Dedifferentiated amniotic fluid mesenchymal stem cell (primary cell): ENCODE measurements around the gene PIEZO1.

Experiments used
- DNase-seq: peaks from one replicate; pipeline ENCODE4 v3.0.0-alpha.2; 2016; ENCODE audit errors: extremely low spot score

Gene PIEZO1

DNA sequence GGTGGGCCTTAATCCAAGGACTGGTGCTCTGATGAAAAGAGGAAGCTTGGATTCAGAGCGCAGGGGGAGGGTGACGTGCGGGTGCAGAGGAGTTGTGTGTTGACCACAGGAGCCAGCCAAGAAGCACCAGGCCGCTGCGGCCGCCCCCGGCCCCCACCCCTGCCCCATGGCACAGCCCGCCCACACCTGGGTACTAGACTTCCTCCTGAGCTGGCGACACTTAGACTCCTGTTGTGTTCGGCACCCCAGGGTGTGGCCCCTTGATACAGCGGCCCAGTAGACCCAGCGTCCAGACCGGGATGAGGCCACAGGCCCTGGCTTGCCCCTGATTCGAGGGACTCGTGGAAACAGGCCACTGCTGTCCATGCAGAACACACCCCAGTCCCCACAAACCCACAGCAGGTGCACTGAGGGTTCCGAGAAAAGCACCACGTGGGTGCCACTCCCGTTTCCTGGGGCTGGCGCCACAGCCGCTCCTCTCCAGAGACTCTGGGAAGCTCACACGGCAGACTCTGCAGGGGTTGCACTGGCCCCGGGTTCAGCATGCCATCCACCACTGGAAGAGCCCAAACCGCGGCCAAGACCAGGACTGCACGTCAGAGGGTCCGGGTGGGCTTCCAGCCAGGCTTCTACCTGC, 93.0 kb downstream of the PIEZO1 start:
- DNase-seq = no peak

DNA sequence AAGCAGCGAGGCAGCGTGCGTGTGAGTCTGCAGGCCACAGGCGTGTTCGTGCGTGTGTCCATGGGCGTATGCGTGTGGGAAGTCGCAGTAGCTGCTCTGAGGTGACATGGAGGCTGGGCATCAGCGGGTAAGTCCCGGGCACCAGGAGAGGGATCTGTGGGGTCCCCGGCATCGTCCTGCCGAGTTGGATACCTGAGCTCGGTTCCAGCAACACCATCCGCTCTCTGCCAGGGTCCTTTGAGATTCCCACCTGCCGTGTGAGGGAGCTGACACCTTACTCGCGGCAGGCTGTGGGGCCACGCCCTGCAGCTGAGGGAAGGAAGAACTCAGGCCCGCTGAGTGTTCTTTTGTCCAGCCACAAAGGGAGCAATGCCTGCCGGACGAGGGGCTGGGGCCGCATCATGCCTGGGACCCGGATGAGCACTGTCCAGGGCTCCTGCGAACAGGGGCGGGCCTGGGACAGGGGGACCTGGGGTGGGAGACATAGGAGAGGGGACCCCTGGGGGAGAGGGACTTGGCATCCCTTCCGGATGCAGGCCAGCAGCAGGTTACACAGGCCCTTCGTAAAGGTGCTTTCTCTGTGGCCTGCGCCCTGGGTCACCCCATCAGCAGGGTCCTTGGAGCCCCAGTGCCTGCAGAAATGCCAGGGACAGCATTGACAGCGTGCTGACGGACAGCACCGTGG, 93.7 kb downstream of the PIEZO1 start:
- no peak for DNase-seq

DNA sequence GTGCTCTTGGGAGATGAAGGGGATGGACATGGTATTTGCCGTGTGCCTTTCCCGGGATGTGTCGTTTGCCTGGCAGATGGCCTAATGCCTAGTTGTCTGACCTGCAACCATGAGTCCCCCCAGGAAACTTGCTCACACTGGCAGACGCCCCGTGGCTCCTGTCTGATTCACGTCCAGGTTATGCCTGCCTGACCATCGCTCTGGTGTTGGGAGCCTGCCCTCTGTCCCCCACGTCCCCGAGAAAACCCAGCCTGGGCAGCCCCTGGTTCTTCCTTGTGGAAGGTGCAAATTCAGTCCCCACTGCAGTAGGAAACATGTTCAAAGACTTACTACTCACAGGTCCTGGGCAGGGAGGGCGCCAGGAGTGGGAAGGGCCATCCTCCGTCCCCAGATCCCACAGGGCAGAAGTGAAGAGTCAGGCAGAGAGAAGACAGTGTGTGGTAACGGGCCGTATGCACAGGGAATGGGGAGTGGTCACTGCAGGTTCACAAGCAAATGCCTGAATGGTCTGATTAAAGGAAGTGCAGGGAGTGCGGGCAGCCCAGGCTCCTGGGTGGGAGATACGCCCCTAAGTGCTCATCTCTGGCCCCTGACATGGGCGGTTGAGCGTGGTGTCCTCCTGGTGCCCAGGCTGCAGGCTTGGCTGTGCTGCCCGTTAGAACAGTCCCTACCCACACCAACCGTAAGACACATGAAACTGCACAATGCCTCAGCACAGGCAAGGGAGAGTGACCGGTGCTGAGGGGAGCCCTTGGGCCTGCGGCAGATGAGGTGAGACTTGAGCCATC, 94.5 kb downstream of the PIEZO1 start:
- DNase-seq = no peak

DNA sequence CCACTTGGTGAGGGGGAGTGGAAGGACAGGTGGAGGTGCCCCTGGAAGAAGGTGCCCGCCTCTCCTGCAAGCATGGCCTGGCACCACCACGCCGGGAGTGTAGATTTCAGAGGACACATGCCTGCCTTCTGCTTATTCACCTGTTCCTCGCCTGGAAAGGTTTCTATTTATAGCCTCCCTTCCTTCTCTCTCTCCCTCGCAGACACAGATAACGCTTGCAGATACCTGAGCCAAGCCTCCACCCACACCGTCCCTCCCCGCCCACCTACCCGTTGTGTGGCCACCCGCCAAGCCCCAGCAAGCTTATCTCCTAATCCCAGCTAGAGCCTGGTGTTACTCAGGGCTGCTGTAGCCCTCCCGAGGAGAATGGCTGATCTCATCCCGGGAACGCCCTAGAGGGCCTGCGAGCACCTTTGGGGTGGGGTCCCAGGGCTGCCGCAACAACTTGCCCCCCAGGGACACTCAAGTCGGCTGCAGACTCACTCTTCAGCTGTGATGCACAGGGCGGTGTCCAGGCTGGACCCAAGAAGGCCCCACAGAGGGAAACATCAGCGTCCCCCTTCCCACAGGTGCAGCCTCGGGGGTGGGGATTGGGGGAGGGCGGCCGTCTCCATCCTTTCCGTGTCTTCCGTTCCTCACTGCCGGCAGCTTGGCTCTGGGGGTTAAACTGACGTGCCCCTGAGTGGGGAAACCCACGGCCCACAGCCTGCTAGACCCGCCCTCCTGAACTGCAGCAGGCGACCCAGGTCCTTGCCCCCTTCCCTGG, 96.8 kb downstream of the PIEZO1 start:
- no peak for DNase-seq

DNA sequence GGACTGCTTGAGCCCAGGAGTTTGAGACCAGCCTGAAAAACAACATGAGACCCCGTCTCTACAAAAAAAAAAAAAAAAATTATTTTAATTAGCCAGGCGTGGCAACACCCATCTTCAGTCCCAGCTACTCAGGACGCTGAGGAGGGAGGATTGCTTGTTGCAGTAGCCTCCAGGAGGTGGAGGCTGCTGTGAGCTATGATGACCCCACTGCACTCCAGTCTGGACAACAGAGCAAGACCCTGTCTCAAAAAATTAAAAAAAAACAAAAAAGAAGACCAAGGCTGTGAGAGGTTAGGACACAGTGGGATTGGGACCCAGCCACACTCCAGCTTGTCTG, 97.4 kb downstream of the PIEZO1 start:
- no peak for DNase-seq

DNA sequence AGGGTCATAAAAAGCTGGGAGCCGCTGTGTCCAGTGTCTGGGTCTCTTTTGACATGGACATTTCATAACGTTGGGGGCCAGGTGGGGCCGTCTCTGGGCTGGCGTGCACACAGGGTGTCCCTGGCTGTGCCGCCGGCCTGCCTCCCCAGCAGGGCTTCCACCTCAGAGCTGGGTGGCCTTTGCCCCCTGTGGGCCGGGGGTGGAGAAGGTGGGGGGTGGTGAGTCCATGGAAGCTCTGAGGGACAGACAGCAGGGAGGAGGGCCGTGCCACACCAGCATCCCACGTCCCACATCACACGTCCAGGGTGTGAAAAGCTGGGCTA, 97.8 kb downstream of the PIEZO1 start:
- no peak for DNase-seq

DNA sequence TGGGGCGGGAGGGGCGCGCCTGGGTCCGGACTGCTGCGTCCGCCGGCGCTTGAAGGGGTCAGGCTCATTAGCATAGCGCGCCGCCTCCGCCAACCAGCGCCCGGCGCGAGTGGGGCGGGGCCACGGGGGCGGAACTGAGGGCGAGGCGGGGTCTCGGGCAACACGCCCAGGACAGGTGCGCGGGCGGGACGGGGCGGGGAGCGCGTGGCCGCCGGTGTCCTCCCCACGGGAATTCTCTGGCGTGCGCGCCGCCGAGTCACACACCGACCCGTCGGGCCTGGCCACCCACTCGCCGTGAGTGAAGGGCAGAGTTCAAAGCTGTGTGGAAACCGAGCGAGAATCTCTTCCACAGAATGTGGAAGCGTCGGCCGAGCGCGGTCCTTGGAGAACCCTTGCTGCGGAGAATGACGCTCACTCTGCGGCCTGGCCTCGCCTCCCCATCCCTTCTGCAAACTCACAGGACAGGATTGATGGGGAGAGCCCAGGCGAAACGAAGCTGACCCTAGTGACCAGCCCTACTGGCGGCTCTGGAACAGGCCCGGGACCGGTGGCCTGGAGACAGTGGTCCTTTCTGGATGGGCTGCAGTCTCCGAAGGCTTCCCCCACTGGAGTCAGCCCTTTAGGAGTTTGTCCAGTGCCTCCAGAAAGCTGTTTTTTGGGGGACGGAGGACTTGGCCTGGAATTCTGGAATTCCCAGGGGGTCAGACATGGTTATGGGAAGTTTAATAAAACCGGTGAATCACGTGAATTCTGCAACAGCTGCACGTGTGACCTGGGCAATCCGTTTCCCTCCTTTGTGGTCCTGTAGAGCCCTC, 98.4 kb downstream of the PIEZO1 start, which contains the start of gene SNAI3:
Gene SNAI3 (minus strand): TSS at position 69 of the 815 bp plus-strand sequence. CDS start 101 bp downstream, outside the sequence.
- no peak for DNase-seq

DNA sequence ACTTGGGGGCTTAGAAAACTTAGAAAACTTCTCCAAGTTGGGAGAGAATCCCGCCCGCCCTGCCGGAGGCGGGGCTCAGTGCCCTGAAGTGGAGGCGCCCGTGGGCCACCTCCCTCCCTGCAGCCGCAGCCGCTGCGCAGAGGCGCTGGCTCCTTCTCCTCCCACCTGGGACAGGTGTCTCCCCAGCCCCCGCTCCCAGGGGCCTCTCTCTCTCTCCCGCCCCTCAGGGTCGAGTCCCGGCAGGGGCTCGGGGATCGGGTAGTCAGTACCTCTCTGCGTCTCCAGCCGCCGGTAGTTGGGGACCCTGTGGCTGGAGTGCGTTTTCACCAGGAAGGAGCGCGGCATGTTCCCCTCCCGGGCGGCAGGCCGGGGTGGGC, 99.0 kb downstream of the PIEZO1 start:
- no peak for DNase-seq

DNA sequence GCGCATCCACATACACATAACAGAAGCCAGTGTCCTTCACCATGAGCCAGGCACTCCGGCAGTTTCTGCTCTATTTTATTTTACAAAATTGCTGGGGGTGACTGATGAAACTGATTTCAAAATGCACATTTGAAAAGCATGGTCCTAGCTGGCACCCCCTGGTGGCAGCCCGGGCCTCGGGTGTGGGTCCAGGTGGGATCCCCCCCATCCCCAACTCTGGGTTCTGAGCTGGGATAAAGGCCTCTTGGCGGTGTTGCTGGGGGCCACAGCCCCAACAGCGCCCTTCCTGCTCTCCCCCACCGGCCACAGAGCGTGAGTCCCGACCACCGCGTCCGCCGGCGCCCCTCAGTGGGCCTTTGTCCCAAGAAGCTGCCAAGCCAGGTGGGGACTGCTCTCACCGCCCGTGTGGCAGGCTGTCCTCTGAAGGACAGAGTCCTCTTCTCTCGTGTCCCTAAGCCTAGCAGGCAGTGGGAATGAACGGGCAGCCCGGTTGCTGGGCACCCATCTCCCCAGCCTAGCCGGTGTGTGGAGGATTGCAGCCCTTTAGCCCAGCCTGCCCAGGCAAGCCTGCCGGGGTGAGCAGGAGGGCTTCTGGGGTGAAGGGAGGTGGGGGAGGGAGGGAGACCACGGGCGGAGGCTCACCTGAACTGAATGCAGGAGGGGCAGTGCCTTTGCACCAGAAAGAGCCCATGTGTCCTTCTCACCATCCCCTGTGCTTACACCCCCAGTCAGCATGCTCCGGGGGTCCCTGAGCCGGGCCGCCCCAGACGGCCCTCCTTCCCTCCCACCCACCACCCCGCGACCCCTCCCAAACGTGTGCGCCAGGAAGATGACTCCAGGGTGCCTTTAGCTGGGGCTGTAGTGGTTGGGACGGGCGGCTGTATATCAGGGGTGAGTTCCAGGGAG, 99.6 kb downstream of the PIEZO1 start:
- DNase-seq = peak; percentile 36

DNA sequence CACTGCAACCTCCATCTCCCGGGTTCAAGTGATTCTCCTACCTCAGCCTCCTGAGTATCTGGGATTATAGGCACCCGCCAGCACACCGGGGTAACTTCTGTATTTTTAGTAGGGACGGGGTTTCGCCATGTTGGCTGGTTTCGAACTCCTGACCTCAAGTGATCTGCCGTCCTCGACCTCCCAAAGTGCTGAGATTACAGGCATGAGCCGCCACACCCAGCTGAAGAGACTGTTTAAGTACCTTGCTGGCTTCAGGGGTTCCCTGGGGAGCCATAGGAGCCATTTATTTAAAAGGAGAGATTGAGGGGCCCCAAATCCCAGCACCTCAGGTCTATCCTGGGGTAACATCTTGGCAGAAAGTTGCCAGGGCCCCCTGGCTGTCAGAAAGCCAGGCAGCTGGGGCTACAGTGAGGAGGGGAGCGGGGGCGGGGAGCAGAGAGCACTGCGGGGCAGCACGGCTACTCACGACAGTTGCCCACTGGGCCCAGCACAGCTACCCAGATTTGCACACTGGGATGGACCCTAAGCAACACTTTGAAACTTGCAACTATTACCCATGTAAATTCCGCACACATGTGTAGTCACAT, 100.4 kb downstream of the PIEZO1 start:
- no peak for DNase-seq

DNA sequence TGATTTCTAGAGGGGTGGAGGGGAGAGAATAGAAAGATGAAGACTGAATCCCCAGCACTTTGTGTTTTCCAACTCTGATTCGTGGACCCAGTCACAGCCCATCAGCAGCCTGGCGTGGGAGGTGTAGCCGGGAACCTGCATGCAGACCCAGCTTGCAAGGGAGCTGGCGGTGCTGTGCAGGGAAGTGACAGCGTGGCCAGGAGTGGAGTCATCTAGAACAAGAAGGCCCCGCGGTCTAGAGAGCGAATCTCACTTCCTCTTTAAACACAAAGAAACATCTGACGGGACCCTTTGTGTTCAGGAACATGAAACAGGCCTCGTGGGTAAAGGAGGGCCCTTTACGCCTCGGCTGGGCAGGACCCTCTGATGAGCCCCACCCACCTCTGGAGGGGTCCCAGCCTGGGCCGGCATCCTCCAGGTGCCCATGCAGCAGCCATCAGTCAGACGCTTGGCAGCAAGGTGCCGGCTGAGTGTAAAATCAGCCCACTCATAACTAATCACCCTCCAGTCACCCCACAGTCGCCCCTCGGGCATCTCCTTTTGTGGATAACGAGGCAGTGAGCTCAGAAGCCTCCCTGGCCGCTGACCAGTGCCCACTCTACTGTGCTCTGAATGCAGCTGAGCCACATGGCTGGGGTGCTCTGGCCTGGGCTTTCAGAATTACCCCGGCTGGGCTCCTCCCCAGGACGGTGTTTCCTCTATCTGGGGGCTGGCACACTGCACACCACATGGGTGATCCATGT, 103.1 kb downstream of the PIEZO1 start:
- DNase-seq = no peak

DNA sequence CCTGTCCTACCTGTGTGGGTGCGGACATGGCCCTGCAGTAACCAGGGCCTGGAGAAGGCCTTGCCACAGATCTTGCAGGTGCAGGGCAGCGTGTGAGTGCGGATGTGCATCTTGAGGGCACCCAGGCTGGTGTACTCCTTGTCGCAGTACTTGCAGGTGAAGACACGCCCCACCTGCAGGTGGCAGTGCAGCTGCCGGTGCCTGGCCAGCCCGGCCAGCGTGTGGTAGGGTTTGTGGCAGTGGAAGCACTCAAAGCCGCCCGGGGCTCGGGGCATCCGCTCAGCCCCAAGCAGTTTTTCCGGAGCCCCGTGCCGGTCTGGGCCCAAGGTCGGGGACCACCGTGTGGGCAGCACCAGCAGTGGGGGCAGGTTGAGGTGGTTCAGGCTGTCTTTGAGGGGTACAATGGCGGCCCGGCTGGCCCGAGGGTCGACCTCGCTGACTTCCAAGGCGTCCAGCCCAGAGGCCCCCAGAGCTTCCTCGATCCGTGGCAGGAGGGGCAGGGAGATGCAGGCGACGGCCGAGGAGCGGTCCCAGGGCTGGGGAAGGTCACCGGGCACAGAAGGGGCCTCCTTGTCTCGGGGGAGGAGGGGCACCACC, 103.8 kb downstream of the PIEZO1 start:
- DNase-seq = no peak

DNA sequence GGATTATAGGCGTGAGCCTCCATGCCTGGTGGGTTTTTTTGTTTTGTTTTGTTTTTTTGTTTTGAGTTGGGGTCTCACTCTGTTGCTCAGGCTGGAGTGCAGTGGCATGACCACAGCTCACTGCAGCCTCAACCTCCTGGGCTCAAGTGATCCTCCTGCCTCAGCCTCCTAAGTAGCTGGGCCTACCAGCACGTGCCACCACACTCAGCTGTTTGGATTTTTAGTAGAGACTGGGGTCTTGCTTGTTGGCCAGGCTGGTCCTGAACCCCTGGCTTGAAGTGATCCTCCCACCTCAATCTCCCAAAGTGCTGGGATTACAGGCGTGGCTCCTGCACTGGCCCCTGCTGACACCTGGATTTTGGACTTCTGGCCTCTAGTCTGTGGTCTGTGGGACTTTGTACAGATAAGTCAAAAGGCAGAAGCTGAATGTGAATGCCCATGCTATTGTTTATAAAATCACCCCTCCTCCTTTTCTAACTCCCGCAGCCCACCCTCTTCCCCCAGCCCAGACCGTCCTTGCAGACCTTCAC, 104.4 kb downstream of the PIEZO1 start:
- no peak for DNase-seq

DNA sequence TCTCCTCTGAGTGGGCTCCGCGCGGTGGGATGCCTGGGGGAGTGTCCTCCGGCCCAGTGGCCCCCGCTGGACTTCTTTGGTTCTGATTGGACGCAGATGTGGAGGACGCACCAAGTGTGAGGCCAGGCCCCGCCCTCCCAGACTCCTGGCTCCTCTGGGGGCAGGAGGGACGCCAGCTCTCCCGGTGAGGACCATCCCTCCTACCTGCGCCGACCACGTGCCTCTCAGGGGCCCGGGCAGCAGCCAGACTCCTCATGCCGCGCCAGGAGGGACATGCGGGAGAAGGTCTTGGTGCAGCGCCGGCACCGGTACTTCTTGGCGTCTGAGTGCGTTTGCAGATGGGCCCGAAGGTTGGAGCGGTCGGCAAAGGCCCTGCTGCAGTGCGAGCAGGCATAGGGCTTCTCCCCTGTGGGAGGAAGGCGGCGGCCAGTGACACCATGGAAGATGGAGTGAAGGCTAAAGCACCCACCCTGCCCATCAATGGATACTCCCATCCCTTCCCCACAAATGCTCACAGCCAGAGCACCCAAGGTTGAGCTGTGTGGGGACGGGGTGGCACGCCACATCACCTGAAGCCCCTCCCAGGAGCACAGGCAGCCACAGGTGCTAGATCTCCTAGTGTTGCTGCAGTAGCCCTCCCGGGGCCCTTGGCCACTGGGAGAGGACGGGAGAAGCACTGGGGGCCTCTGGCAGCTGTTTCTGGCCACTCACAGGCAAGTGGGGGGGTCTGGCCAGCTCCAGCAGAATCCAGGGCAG, 106.6 kb downstream of the PIEZO1 start:
- DNase-seq = no peak

DNA sequence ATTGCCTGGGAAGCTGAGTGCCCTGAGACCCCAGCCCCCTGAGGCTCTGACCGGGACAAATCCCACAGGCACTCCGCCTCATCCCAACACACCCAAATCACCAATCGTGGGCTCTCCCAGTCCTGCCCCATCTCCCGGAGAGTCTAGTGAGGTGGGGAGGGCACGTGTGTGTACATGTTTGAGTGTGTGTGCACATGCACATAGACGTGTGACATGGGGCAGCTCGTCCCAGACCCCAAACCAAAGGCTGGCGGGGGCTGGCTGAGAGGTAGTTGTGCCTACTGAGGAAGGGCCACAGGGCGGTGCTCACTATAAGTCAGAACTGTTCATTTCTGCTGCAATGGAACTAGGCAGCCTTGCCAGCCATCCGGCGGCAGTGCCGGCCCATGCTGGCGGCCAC, 107.3 kb downstream of the PIEZO1 start:
- no peak for DNase-seq

DNA sequence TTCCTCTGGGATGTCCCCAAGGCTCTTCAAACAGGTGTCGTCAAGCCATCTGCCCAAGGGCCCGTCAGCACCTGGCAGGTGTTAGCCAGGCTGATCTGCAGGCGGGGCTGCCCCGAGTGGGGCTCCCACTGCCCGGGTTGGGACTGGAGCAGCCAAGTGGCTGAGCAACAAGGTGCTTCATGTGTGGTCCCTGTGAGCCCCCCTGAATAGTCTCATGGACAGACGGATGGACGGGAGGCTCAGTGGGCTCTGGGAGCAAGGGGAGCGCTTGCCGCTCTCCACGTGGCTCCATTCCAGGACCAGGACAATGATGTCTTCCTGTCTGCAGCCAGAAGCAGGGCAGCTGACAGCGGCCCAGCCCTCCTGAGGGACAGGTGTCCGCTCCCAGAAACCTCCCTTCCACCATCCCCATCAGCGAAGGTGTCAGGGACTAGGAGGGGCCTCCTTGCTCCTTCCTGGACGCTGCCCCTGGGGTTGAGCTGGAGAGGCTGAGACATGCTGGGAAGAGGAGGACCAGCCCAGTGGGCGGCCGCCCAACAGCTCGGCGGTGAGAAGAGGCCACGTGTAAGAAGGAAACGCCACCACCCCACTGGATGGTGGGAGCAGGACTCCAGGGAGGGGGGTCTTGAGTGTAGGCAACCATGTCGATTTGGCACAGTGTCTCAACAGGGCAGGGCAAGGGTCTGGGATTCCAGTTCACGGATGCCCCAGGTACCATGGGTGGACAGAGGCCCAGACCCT, 108.3 kb downstream of the PIEZO1 start:
- no peak for DNase-seq

DNA sequence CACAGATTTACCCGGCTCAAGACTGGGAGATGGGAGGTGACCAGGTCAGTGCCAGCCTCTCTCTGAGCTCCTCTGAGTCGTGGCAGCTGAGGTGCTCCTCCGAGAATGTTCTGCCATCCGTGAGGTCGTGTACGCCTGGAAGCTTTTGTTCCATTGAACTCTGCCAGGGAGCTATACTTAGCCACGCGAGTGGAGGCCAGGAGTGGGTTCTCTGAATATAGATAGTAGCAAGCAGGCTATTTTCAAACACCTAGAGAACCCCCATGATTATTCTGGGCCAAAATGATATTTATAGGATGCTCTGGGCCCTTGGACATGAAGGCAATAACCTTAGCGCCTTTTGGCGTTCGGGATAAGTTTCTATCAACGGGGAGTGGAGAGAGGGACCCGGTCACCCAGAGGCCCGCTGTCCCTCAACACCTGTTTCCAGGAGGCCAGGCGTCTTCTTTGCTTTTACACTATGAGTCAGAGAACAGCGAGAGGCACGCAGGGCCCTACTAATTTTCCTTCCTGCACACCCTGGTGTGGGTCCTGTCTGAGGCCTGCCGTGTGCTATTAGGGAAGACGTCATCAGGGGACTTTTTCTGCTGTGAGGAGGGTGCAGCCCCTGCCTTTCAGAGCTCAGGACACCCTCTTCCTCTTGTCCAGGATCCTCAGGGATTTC, 111.2 kb downstream of the PIEZO1 start:
- DNase-seq = no peak
